Liver (tissue), 9 donors: Measurements from ENCODE around the gene CACNA1I. TPM values are rescaled to one million over a fixed set of nuclear protein-coding genes. Genes with fewer than 3 reads are reported as not detected.

Experiments
- DNase-seq: peaks from one replicate; pipeline ENCODE4 v3.0.0-alpha.2; 2017; ENCODE audit warnings: low spot score
- H3K27ac ChIP-seq, 2 donors: one replicate each; pipeline ENCODE4 v1.7.0; 2013; ENCODE audit warnings: inconsistent platforms in 2 of 2, low read length in 2 of 2, control low read depth in 1 of 2, low read depth in 1 of 2, mild to moderate bottlenecking in 1 of 2
- H3K27me3 ChIP-seq, 4 donors: one replicate each; pipeline versions ENCODE4 v1.6.1 to v1.7.0; 2013; ENCODE audit warnings: low read length in 3 of 4, inconsistent platforms in 1 of 4, mild to moderate bottlenecking in 1 of 4, moderate library complexity in 1 of 4; ENCODE audit not compliant: control insufficient read depth in 4 of 4, insufficient read depth in 4 of 4
- H3K36me3 ChIP-seq, 4 donors: one replicate each; pipeline versions ENCODE4 v1.6.1 to v1.7.0; 2013; ENCODE audit warnings: low read length in 3 of 4, mild to moderate bottlenecking in 3 of 4, low read depth in 1 of 4, moderate library complexity in 1 of 4; ENCODE audit not compliant: control insufficient read depth in 4 of 4, insufficient read depth in 3 of 4
- H3K4me1 ChIP-seq, 4 donors: one replicate each; pipeline versions ENCODE4 v1.6.1 to v1.7.0; 2013; ENCODE audit warnings: low read length in 3 of 4, mild to moderate bottlenecking in 3 of 4, moderate library complexity in 1 of 4; ENCODE audit not compliant: control insufficient read depth in 4 of 4, insufficient read depth in 4 of 4
- H3K4me3 ChIP-seq, 3 donors: one replicate each; pipeline versions ENCODE4 v1.6.1 to v1.7.0; 2013; ENCODE audit warnings: low read length in 3 of 3, control low read depth in 1 of 3, low read depth in 1 of 3, mild to moderate bottlenecking in 1 of 3
- H3K9ac ChIP-seq, 2 donors: one replicate each; pipeline ENCODE4 v1.7.0; 2013; ENCODE audit warnings: low read length in 2 of 2, mild to moderate bottlenecking in 2 of 2, moderate library complexity in 2 of 2, control low read depth in 1 of 2, low read depth in 1 of 2
- H3K9me3 ChIP-seq, 4 donors: one replicate each; pipeline versions ENCODE4 v1.6.1 to v1.7.0; 2013; ENCODE audit warnings: low read length in 3 of 4; ENCODE audit not compliant: control insufficient read depth in 4 of 4
- ATF3 ChIP-seq: IDR thresholded peaks from 2 replicates; pipeline ENCODE4 v1.6.1; 2016; ENCODE audit warnings: antibody characterized with exemption
- CTCF ChIP-seq: fragments of 150-350 bp; IDR thresholded peaks from 2 replicates; pipeline ENCODE4 v1.5.1; 2017; ENCODE audit warnings: improper control_type of control experiment, low read depth, low read length; ENCODE audit not compliant: missing input control
- FOXA1 ChIP-seq: IDR thresholded peaks from 2 replicates; pipeline ENCODE4 v1.6.1; 2016; ENCODE audit warnings: antibody characterized with exemption
- FOXA2 ChIP-seq: IDR thresholded peaks from 2 replicates; pipeline ENCODE4 v1.6.1; 2016; ENCODE audit warnings: antibody characterized with exemption
- HNF4A ChIP-seq, 2 donors: conservative IDR thresholded peaks; 2 replicates each; pipeline ENCODE4 v1.6.1; 2016; ENCODE audit warnings: antibody characterized with exemption in 2 of 2, mild to moderate bottlenecking in 2 of 2
- JUND ChIP-seq, 2 donors: IDR thresholded peaks; 2 replicates each; pipeline ENCODE4 v1.6.1; 2016; ENCODE audit warnings: antibody characterized with exemption in 2 of 2
- MAX ChIP-seq: IDR thresholded peaks from 2 replicates; pipeline ENCODE4 v1.6.1; 2016; ENCODE audit warnings: antibody characterized with exemption
- NR2F2 ChIP-seq: IDR thresholded peaks from 2 replicates; pipeline ENCODE4 v1.6.1; 2016; ENCODE audit warnings: antibody characterized with exemption
- RAD21 ChIP-seq, 2 donors: IDR thresholded peaks; 2 replicates each; pipeline ENCODE4 v1.6.1; 2016; ENCODE audit warnings: antibody characterized with exemption in 2 of 2, mild to moderate bottlenecking in 2 of 2
- RXRA ChIP-seq, 2 donors: IDR thresholded peaks; 2 replicates each; pipeline ENCODE4 v1.6.1; 2017 to 2018; ENCODE audit warnings: antibody characterized with exemption in 2 of 2, mild to moderate bottlenecking in 1 of 2
- SP1 ChIP-seq: IDR thresholded peaks from 2 replicates; pipeline ENCODE4 v1.6.1; 2018; ENCODE audit warnings: antibody characterized with exemption, mild to moderate bottlenecking
- TAF1 ChIP-seq: conservative IDR thresholded peaks from 2 replicates; pipeline ENCODE4 v1.6.1; 2016; ENCODE audit warnings: antibody characterized with exemption, mild to moderate bottlenecking
- YY1 ChIP-seq: IDR thresholded peaks from 2 replicates; pipeline ENCODE4 v1.6.1; 2016; ENCODE audit warnings: antibody characterized with exemption, mild to moderate bottlenecking
- ZBTB33 ChIP-seq: IDR thresholded peaks from 2 replicates; pipeline ENCODE4 v1.6.1; 2016; ENCODE audit warnings: antibody characterized with exemption
- WGBS: extraction: QIAGEN DNeasy Blood & Tissue Kit; methylation state at CpG from one replicate; pipeline ENCODE4 v1.1.7; 2013; 5-methylcytosine and 5-hydroxymethylcytosine counted together
- polyA plus RNA-seq, 2 donors: library from polyadenylated mRNA; stranded (reverse) in 1 of 2; unstranded in 1 of 2; fragments of 200-250 nt in 1 of 2; fragments of >200 nt in 1 of 2; fragmentation: Nextera tagmentation in 1 of 2; extraction: Ambion mirVana in 1 of 2; gene quantifications; one replicate each; pipeline versions ENCODE4 v1.2.1 to v1.2.3, GENCODE V29; 2013 to 2015
- total RNA-seq, 2 donors: library from RNA; depleted of rRNA; stranded (reverse); fragments of >200 nt; gene quantifications; one replicate each; pipeline ENCODE4 v1.2.3, GENCODE V29; 2014
- donor health status: healthy.
- donor health status: healthy.
- donor health status: healthy.
- donor health status: healthy.
- donor health status: healthy.

Gene CACNA1I
- total and polyA plus RNA-seq, 4 donors, result under 0.01 to 0.14 (median 0.01) TPM; not detected in 1

- WGBS, result 57% methylated on average over 6 of the region's 6 CpGs
- peaks cover 0 to 2% (median under 1%) of the 10 kb centered on the region in 4 donors for H3K9me3 ChIP-seq
- no peak for DNase-seq
- peaks cover 0 to 2% (median 0%) of the 10 kb centered on the region in 4 donors for H3K27me3 ChIP-seq
- H3K9ac ChIP-seq, result no peak overlapping the region
- H3K36me3 ChIP-seq, result no peaks in the 10 kb centered on the region
- no peak overlapping the region for H3K27ac ChIP-seq
- TF ChIP-seq CTCF, result no peak
- no peaks in the 10 kb centered on the region for H3K4me1 ChIP-seq
- no peak overlapping the region for H3K4me3 ChIP-seq
These were observed 46.2 kb downstream of the CACNA1I start for GRCh38 chr22:39616781-39617180.

GRCh38 chr22:39617342-39617741 is 46.8 kb downstream of the CACNA1I start:
- Histone ChIP-seq H3K9me3 (no peaks in the 10 kb centered on the region), H3K4me3 (no peak overlapping the region), H3K36me3 (no peaks in the 10 kb centered on the region), H3K4me1 (no peaks in the 10 kb centered on the region), H3K27me3 (peaks cover 0 to 2% (median 0%) of the 10 kb centered on the region in 4 donors), H3K9ac (no peak overlapping the region), H3K27ac (no peak overlapping the region)
- 23% methylated on average over 15 of the region's 15 CpGs for WGBS
- DNase-seq, result no peak
- TF ChIP-seq SP1 (no peak), RXRA (IDR thresholded peaks at IDR 0.05) (no peak), MAX (no peak), RAD21 (IDR thresholded peaks at IDR 0.05) (no peak), FOXA1 (no peak), ZBTB33 (no peak)

- Histone ChIP-seq H3K36me3 (no peaks in the 10 kb centered on the region), H3K9me3 (no peaks in the 10 kb centered on the region), H3K9ac (no peak overlapping the region), H3K27ac (no peak overlapping the region), H3K4me1 (no peaks in the 10 kb centered on the region), H3K27me3 (peaks cover 0 to 2% (median 0%) of the 10 kb centered on the region in 4 donors), H3K4me3 (no peak overlapping the region)
- 71% methylated on average over 11 of the region's 11 CpGs for WGBS
- DNase-seq, result no peak
- TF ChIP-seq ZBTB33, result no peak
- no peak for TF ChIP-seq HNF4A (conservative IDR thresholded peaks at IDR 0.05)
- TF ChIP-seq RAD21 (IDR thresholded peaks at IDR 0.05), result no peak
- no peak for TF ChIP-seq JUND (IDR thresholded peaks at IDR 0.05)
- no peak for TF ChIP-seq ATF3
- no peak for TF ChIP-seq TAF1
- no peak for TF ChIP-seq YY1
- TF ChIP-seq NR2F2, result no peak
- no peak for TF ChIP-seq CTCF
- TF ChIP-seq FOXA2, result no peak
These were observed 47.6 kb downstream of the CACNA1I start for GRCh38 chr22:39617970-39618757.
